Spleen (tissue), 11 donors: ENCODE measurements around the gene POU2F1. TPM values are rescaled to one million over a fixed set of nuclear protein-coding genes. Genes with fewer than 3 reads are reported as not detected.

Experiments used
- DNase-seq: peaks from one replicate; pipeline ENCODE4 v3.0.0-alpha.2; 2020
- H3K27ac ChIP-seq, 8 donors: fragments of 200-600 bp; sonication (generic) in 7 of 8; 1 replicate in 4 of 8; 2 replicates in 4 of 8; pipeline versions ENCODE4 v1.5.0 to v1.8.0; 2016 to 2021; ENCODE audit warnings: inconsistent platforms in 4 of 8, mild to moderate bottlenecking in 4 of 8, moderate library complexity in 1 of 8
- H3K27me3 ChIP-seq, 7 donors: fragments of 200-600 bp; sonication (generic) in 6 of 7; replicated peaks in 1 of 7; 1 replicate in 4 of 7; 2 replicates in 3 of 7; pipeline versions ENCODE4 v1.5.0 to v1.8.0; 2016 to 2021; ENCODE audit warnings: inconsistent platforms in 3 of 7, mild to moderate bottlenecking in 1 of 7
- H3K36me3 ChIP-seq, 6 donors: fragments of 200-600 bp; sonication (generic) in 5 of 6; 1 replicate in 4 of 6; 2 replicates in 2 of 6; pipeline versions ENCODE4 v1.5.0 to v1.8.0; 2016 to 2021; ENCODE audit warnings: inconsistent platforms in 2 of 6
- H3K4me1 ChIP-seq, 6 donors: fragments of 200-600 bp; sonication (generic) in 5 of 6; 1 replicate in 3 of 6; 2 replicates in 3 of 6; pipeline versions ENCODE4 v1.5.0 to v1.8.0; 2016 to 2021; ENCODE audit warnings: inconsistent platforms in 3 of 6
- H3K4me3 ChIP-seq, 8 donors: fragments of 200-600 bp; sonication (generic) in 7 of 8; 1 replicate in 4 of 8; 2 replicates in 4 of 8; pipeline versions ENCODE4 v1.5.0 to v1.8.0; 2016 to 2021; ENCODE audit warnings: inconsistent platforms in 4 of 8, mild to moderate bottlenecking in 4 of 8, moderate library complexity in 2 of 8
- H3K9me3 ChIP-seq, 8 donors: fragments of 200-600 bp; sonication (generic) in 7 of 8; 1 replicate in 4 of 8; 2 replicates in 4 of 8; pipeline versions ENCODE4 v1.5.0 to v1.8.0; 2016 to 2021; ENCODE audit warnings: inconsistent platforms in 4 of 8
- CTCF ChIP-seq, 11 experiments: fragments of 200-600 bp in 7 of 11; fragments of 450-650 bp in 4 of 11; sonication (generic) in 4 of 11; IDR thresholded peaks in 8 of 11; conservative IDR thresholded peaks in 3 of 11; 1 replicate in 7 of 11; 2 replicates in 4 of 11; pipeline versions ENCODE4 v1.4.0 to v1.8.0; 2016 to 2021; ENCODE audit warnings: antibody characterized with exemption in 11 of 11, inconsistent platforms in 4 of 11, mild to moderate bottlenecking in 1 of 11
- POLR2A ChIP-seq, 3 donors: fragments of 450-650 bp; IDR thresholded peaks; one replicate each; pipeline ENCODE4 v1.5.1; 2017; ENCODE audit warnings: antibody characterized with exemption in 3 of 3, mild to moderate bottlenecking in 1 of 3
- POLR2AphosphoS5 ChIP-seq, 3 donors: sonication (generic); formaldehyde crosslinking; IDR thresholded peaks; one replicate each; pipeline ENCODE4 v1.5.1; 2017; ENCODE audit warnings: antibody characterized with exemption in 3 of 3
- WGBS, 5 donors: extraction: QIAGEN DNeasy Blood & Tissue Kit in 3 of 5; methylation state at CpG; one replicate each; pipeline versions ENCODE4 v1.1.5 to v1.1.7; 2013 to 2018; 5-methylcytosine and 5-hydroxymethylcytosine counted together
- intact Hi-C: fragments of 100-400 bp; cut with DNase I; formaldehyde crosslinking; loops from one replicate; pipeline ENCODE4 v1.15.0; 2023; ENCODE audit warnings: low total_unique reads
- polyA plus RNA-seq, 3 donors: library from polyadenylated mRNA; stranded (reverse); fragments of 200-250 nt; gene quantifications; one replicate each; pipeline ENCODE4 v1.2.1, GENCODE V29; 2013
- total RNA-seq, 7 donors: library from RNA; depleted of rRNA in 3 of 7; stranded (reverse); fragments of >200 nt in 3 of 7; fragmentation: NEBNext Ultra II Directional in 4 of 7; extraction: Animal tissue kit (Norgen Biotek cat#: 25700) in 4 of 7; gene quantifications; one replicate each; pipeline versions ENCODE4 v1.1.0 to v1.2.1, GENCODE V29; 2016 to 2021
- donor health status: healthy with polysubstance abuse.
- donor health status: DM: no; HTN: no; CAD: no; lungs with moderate emphysema.
- donor health status: DM: no; HTN: no; CAD: no.
- donor health status: Bipolar disorder and iron deficiency.
- donor health status: healthy.
- donor health status: DM: no; HTN: no; CAD: no.
- donor health status: DM: yes; HTN: yes; CAD: no.

POU2F1 gene
- total and polyA plus RNA-seq, 10 donors = 1.8 to 60.3 (median 27.4) TPM

- peak overlapping the region in 4 of 8 donors; percentile 4 to 73 (median 60) for H3K27ac ChIP-seq
- no peak overlapping the region for H3K4me3 ChIP-seq
- no peak for DNase-seq
- H3K4me1 ChIP-seq = peaks cover 11 to 64% (median 47%) of the 10 kb centered on the region in 6 donors
- intact Hi-C loops = no loop called here
- H3K36me3 ChIP-seq = peaks cover 0 to 47% (median 0%) of the 10 kb centered on the region in 6 donors
- peaks cover 0 to 20% (median 2%) of the 10 kb centered on the region in 7 donors for H3K27me3 ChIP-seq
- TF ChIP-seq POLR2A (IDR thresholded peaks at IDR 0.05) (no peak), CTCF (IDR thresholded peaks at IDR 0.05 in 8 of 11, conservative IDR thresholded peaks at IDR 0.05 in 3 of 11) (no peak), POLR2AphosphoS5 (IDR thresholded peaks at IDR 0.05) (no peak)
- no peaks in the 10 kb centered on the region for H3K9me3 ChIP-seq
- 85 to 100% (median 94%) methylated on average over 4 of the region's 4 CpGs for WGBS, 5 donors
These were observed 214.8 kb downstream of the POU2F1 start for GRCh38 chr1:167435484-167435883.

GRCh38 chr1:167438171-167439138, 217.8 kb downstream of the POU2F1 start:
- 54 to 65% (median 56%) methylated on average over 17 of the region's 17 CpGs for WGBS, 5 donors
- no peak for DNase-seq
- H3K4me3 ChIP-seq = peak overlapping the region in 4 of 8 donors; percentile 41 to 70 (median 44)
- H3K36me3 ChIP-seq = peaks cover 0 to 35% (median 0%) of the 10 kb centered on the region in 6 donors
- H3K4me1 ChIP-seq = peaks cover 6 to 53% (median 26%) of the 10 kb centered on the region in 6 donors
- peak overlapping the region in 4 of 8 donors; percentile 54 to 71 (median 60) for H3K27ac ChIP-seq
- intact Hi-C loops = no loop called here
- H3K9me3 ChIP-seq = no peaks in the 10 kb centered on the region
- TF ChIP-seq CTCF (IDR thresholded peaks at IDR 0.05 in 8 of 11, conservative IDR thresholded peaks at IDR 0.05 in 3 of 11) (no peak), POLR2AphosphoS5 (IDR thresholded peaks at IDR 0.05) (peak; percentile 18 to 61 (median 55))
- peaks cover 0 to 20% (median 2%) of the 10 kb centered on the region in 7 donors for H3K27me3 ChIP-seq

- intact Hi-C loops = no loop called here
- Histone ChIP-seq H3K27ac (peak overlapping the region in 4 of 8 donors; percentile 9 to 71 (median 60)), H3K4me3 (peak overlapping the region in 7 of 8 donors; percentile 30 to 70 (median 42)), H3K36me3 (peaks cover 0 to 25% (median 0%) of the 10 kb centered on the region in 6 donors), H3K9me3 (no peaks in the 10 kb centered on the region), H3K4me1 (peaks cover 6 to 53% (median 26%) of the 10 kb centered on the region in 6 donors), H3K27me3 (peaks cover 0 to 20% (median 2%) of the 10 kb centered on the region in 7 donors)
- TF ChIP-seq CTCF (IDR thresholded peaks at IDR 0.05 in 8 of 11, conservative IDR thresholded peaks at IDR 0.05 in 3 of 11) = no peak
- peak in 1 of 3 donors; percentile 47 for TF ChIP-seq POLR2AphosphoS5 (IDR thresholded peaks at IDR 0.05)
- 14 to 21% (median 17%) methylated on average over 26 to 49 of the region's 49 CpGs for WGBS, 5 donors
- no peak for DNase-seq
These were observed 218.8 kb downstream of the POU2F1 start for GRCh38 chr1:167439301-167439988.
